Neural cell (in vitro differentiated cells): ENCODE data around the gene ZNF467. TPM values are rescaled to one million over a fixed set of nuclear protein-coding genes. Genes with fewer than 3 reads are reported as not detected.

Experiments used
- H2AFZ ChIP-seq: fragments of 200-600, 300-800 bp; sonication (generic), shearing (Covaris generic); 2 replicates; pipeline ENCODE4 v1.6.0; 2014; ENCODE audit warnings: low read depth, mild to moderate bottlenecking, antibody characterized with exemption, low read length, moderate library complexity
- H3F3A ChIP-seq: fragments of 200-600 bp; shearing (Covaris generic); 2 replicates; pipeline ENCODE4 v1.6.1; 2016; ENCODE audit warnings: mild to moderate bottlenecking, moderate library complexity, mixed read lengths, antibody characterized with exemption, low read length; ENCODE audit not compliant: insufficient read depth, poor library complexity, severe bottlenecking
- H3K27ac ChIP-seq: fragments of 200-600, 300-800 bp; sonication (generic), shearing (Covaris generic); 2 replicates; pipeline ENCODE4 v1.5.1; 2014; ENCODE audit warnings: mild to moderate bottlenecking, low read length, moderate library complexity
- H3K27me3 ChIP-seq: fragments of 300-800, 200-600 bp; sonication (generic), shearing (Covaris generic); 2 replicates; pipeline ENCODE4 v1.6.0; 2014; ENCODE audit warnings: mild to moderate bottlenecking, low read depth, low read length, moderate library complexity; ENCODE audit not compliant: insufficient read depth
- H3K36me3 ChIP-seq: fragments of 300-800, 200-600 bp; sonication (generic), shearing (Covaris generic); 2 replicates; pipeline ENCODE4 v1.5.1; 2014; ENCODE audit warnings: mild to moderate bottlenecking, antibody characterized with exemption, low read length, moderate library complexity; ENCODE audit not compliant: insufficient read depth
- H3K4me2 ChIP-seq: fragments of 300-800, 200-600 bp; sonication (generic), shearing (Covaris generic); 2 replicates; pipeline ENCODE4 v1.6.0; 2014; ENCODE audit warnings: mild to moderate bottlenecking, low read length
- H3K4me3 ChIP-seq: fragments of 300-800, 200-600 bp; sonication (generic), shearing (Covaris generic); 2 replicates; pipeline ENCODE4 v1.5.1; 2014; ENCODE audit warnings: mild to moderate bottlenecking, low read length, moderate library complexity
- H3K79me2 ChIP-seq: fragments of 200-600 bp; shearing (Covaris generic); replicated peaks from 2 replicates; pipeline ENCODE4 v1.6.0; 2014; ENCODE audit warnings: mild to moderate bottlenecking, low read length, moderate library complexity; ENCODE audit not compliant: insufficient read depth
- H3K9ac ChIP-seq: fragments of 300-800, 200-600 bp; sonication (generic), shearing (Covaris generic); 2 replicates; pipeline ENCODE4 v1.6.1; 2016; ENCODE audit warnings: mild to moderate bottlenecking, low read length, mixed read lengths
- H3K9me2 ChIP-seq: fragments of 200-600 bp; shearing (Covaris generic); 2 replicates; pipeline ENCODE4 v1.6.1; 2016; ENCODE audit warnings: mild to moderate bottlenecking, low read length, mixed read lengths; ENCODE audit not compliant: insufficient read depth
- H3K9me3 ChIP-seq: fragments of 200-600, 300-800 bp; sonication (generic), shearing (Covaris generic); 2 replicates; pipeline ENCODE4 v1.6.1; 2016; ENCODE audit warnings: mild to moderate bottlenecking, mixed run types, low read length, moderate library complexity, mixed read lengths
- H4K20me1 ChIP-seq: fragments of 200-600 bp; shearing (Covaris generic); 2 replicates; pipeline ENCODE4 v1.6.1; 2016; ENCODE audit warnings: mild to moderate bottlenecking, mixed run types; ENCODE audit not compliant: insufficient read depth
- EP300 ChIP-seq: fragments of 450-650 bp; conservative IDR thresholded peaks from 2 replicates; pipeline ENCODE4 v1.6.1; 2014; ENCODE audit warnings: antibody characterized with exemption, mild to moderate bottlenecking, moderate library complexity; ENCODE audit not compliant: poor library complexity, severe bottlenecking
- EZH2 ChIP-seq: fragments of 200-600, 300-800 bp; shearing (Covaris generic), sonication (generic); IDR thresholded peaks from 2 replicates; pipeline ENCODE4 v1.6.1; 2014; ENCODE audit warnings: antibody characterized with exemption, low read length, borderline replicate concordance, mild to moderate bottlenecking; ENCODE audit not compliant: insufficient read depth, poor library complexity, severe bottlenecking
- MXI1 ChIP-seq: fragments of 450-650 bp; conservative IDR thresholded peaks from 2 replicates; pipeline ENCODE4 v1.6.1; 2014; ENCODE audit warnings: antibody characterized with exemption, mild to moderate bottlenecking; ENCODE audit not compliant: poor library complexity, severe bottlenecking
- POLR2AphosphoS5 ChIP-seq: IDR thresholded peaks from 2 replicates; pipeline ENCODE4 v1.6.1; 2012
- SMC3 ChIP-seq: fragments of 450-650 bp; conservative IDR thresholded peaks from 2 replicates; pipeline ENCODE4 v1.6.1; 2014; ENCODE audit warnings: antibody characterized with exemption, mild to moderate bottlenecking, moderate library complexity; ENCODE audit not compliant: poor library complexity
- TAF1 ChIP-seq: IDR thresholded peaks from 2 replicates; pipeline ENCODE4 v1.6.1; 2012; ENCODE audit warnings: low read depth
- polyA plus RNA-seq: library from polyadenylated mRNA; depleted of rRNA; stranded (reverse); fragments of >200 nt; gene quantifications from 2 replicates; pipeline ENCODE4 v1.2.3, GENCODE V29; 2014
- TF ChIP-seq, protein P1 (sequence below): fragments of 450-650 bp; IDR thresholded peaks from 2 replicates; pipeline ENCODE4 v1.5.1; 2014; ENCODE audit warnings: antibody characterized with exemption, mild to moderate bottlenecking, moderate library complexity; ENCODE audit not compliant: poor library complexity, severe bottlenecking
- TF ChIP-seq, protein P2 (sequence below): IDR thresholded peaks from 2 replicates; pipeline ENCODE4 v1.6.1; 2012; ENCODE audit warnings: borderline replicate concordance

Gene ZNF467
- polyA plus RNA-seq, 1 donor from 2014 or later: 11.9 TPM

DNA sequence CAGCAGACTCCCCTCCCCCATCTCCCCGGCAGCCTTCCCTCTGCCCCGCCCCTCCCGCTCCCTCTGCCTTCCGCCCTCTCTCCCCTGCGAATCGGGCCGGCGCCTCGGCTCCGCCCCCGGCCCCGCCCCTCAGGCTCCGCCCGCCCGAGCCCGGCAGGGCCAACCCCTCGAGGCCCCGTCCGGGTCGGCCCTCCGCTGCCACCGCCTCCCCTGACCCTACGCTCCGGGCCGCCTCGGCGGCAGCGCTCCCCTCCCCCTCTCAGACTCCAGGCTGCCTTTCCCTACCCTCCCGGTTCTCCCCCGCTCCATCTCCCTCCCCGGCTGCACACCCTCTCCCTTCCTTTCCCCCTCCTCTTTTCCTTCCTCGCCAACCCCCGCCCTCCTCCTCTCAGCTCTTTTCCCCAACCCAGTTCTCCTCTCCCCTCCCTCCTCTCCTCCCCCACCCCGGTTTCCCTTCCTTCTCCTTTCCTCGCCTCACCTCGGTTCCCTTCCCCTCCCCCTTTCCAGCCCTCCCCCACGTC, 1.6 kb downstream of the ZNF467 start:
- Histone ChIP-seq H4K20me1 (no peaks in the 10 kb centered on the region), H3K9me2 (no peaks in the 10 kb centered on the region), H3K9me3 (no peaks in the 10 kb centered on the region), H3K4me3 (peak overlapping the region; percentile 79), H3K27me3 (peaks cover 9% of the 10 kb centered on the region), H3K4me2 (no peak overlapping the region), H3F3A (no peaks in the 10 kb centered on the region), H3K79me2 (no peaks in the 10 kb centered on the region), H3K9ac (peak overlapping the region; percentile 92), H2AFZ (peak overlapping the region; percentile 73), H3K27ac (peak overlapping the region; percentile 71), H3K36me3 (no peaks in the 10 kb centered on the region)
- TF ChIP-seq EP300 (no peak), POLR2AphosphoS5 (peak; percentile 65), MXI1 (no peak)
- TF ChIP-seq, protein P1, sequence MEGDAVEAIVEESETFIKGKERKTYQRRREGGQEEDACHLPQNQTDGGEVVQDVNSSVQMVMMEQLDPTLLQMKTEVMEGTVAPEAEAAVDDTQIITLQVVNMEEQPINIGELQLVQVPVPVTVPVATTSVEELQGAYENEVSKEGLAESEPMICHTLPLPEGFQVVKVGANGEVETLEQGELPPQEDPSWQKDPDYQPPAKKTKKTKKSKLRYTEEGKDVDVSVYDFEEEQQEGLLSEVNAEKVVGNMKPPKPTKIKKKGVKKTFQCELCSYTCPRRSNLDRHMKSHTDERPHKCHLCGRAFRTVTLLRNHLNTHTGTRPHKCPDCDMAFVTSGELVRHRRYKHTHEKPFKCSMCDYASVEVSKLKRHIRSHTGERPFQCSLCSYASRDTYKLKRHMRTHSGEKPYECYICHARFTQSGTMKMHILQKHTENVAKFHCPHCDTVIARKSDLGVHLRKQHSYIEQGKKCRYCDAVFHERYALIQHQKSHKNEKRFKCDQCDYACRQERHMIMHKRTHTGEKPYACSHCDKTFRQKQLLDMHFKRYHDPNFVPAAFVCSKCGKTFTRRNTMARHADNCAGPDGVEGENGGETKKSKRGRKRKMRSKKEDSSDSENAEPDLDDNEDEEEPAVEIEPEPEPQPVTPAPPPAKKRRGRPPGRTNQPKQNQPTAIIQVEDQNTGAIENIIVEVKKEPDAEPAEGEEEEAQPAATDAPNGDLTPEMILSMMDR: no peak
- TF ChIP-seq, protein P2, sequence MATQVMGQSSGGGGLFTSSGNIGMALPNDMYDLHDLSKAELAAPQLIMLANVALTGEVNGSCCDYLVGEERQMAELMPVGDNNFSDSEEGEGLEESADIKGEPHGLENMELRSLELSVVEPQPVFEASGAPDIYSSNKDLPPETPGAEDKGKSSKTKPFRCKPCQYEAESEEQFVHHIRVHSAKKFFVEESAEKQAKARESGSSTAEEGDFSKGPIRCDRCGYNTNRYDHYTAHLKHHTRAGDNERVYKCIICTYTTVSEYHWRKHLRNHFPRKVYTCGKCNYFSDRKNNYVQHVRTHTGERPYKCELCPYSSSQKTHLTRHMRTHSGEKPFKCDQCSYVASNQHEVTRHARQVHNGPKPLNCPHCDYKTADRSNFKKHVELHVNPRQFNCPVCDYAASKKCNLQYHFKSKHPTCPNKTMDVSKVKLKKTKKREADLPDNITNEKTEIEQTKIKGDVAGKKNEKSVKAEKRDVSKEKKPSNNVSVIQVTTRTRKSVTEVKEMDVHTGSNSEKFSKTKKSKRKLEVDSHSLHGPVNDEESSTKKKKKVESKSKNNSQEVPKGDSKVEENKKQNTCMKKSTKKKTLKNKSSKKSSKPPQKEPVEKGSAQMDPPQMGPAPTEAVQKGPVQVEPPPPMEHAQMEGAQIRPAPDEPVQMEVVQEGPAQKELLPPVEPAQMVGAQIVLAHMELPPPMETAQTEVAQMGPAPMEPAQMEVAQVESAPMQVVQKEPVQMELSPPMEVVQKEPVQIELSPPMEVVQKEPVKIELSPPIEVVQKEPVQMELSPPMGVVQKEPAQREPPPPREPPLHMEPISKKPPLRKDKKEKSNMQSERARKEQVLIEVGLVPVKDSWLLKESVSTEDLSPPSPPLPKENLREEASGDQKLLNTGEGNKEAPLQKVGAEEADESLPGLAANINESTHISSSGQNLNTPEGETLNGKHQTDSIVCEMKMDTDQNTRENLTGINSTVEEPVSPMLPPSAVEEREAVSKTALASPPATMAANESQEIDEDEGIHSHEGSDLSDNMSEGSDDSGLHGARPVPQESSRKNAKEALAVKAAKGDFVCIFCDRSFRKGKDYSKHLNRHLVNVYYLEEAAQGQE: no peak

DNA sequence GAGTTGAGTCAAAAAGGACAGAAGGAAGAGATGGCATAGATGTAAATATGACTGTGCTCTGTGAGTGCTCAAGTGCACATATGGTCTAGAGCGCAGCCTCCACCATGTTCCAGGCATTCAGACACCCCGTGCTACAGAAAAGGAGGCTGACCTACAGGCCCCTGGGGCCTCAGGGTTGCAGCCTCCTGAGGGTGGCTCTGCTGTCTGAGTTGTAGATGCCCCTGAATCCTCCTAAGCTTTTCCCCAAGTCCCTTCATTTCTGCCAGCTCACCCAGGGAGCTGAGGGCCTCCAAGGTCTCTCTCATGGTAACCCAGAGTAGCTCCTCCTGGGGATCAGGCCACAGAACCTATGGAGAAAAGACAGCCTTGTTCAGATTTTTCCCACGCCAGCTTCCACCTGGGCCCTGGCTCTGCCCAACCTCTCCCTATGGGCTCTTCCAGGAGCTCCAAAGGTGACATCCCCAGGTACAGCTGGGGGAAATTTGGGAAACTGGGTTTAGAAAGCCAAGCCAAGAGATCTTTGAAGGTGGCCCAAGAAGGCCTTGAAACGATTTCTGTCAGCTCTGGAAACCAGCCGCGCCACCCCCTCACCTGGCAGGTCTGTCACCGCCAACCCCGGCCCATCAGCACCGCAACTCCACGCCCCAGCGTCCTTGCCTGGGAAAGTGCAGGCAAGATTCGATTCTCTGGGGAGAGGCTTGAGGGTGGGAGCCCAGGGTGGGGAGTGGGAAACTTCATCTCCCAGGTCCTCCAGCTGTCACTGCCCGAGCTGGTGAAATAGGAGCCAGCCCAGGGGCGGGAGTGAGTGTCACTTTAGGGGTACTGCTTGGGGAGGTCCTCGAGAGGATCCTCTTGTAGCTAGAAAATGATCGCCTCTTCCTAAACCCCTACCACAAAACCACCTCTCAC, 2.4 kb downstream of the ZNF467 start:
- Histone ChIP-seq H3K36me3 (no peaks in the 10 kb centered on the region), H3K79me2 (no peaks in the 10 kb centered on the region), H3F3A (no peaks in the 10 kb centered on the region), H2AFZ (no peak overlapping the region), H4K20me1 (no peaks in the 10 kb centered on the region), H3K9me2 (no peaks in the 10 kb centered on the region), H3K4me3 (peak overlapping the region; percentile 79), H3K9me3 (peaks cover 1% of the 10 kb centered on the region), H3K27me3 (peaks cover 17% of the 10 kb centered on the region), H3K4me2 (peak overlapping the region; percentile 28), H3K27ac (peak overlapping the region; percentile 52), H3K9ac (peak overlapping the region; percentile 92)
- TF ChIP-seq TAF1 (peak; percentile 36), POLR2AphosphoS5 (no peak)

DNA sequence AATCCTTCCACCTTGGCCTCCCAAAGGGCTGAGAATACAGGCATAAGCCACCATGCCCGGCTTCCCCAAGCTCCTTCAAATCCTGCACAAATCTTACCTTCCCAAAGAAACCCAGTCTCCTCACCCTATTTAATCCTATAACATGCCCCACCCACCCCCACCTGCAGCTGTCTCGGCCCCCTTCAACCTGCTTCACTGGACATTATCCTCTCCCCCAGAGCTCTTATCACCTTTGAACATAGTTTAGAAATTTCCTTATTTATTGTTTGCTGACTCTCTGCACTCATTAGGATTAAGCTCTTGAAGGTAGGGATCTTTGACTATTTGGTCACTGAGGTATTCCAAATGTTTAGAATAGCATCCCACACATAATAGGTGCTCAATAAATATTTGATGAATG, 3.5 kb downstream of the ZNF467 start:
- no peak overlapping the region for H3K9ac ChIP-seq
- H3K4me2 ChIP-seq: no peak overlapping the region
- no peaks in the 10 kb centered on the region for H3F3A ChIP-seq
- H3K9me3 ChIP-seq: peaks cover 10% of the 10 kb centered on the region
- H2AFZ ChIP-seq: no peak overlapping the region
- no peak overlapping the region for H3K4me3 ChIP-seq
- peaks cover 7% of the 10 kb centered on the region for H3K36me3 ChIP-seq
- H3K79me2 ChIP-seq: no peaks in the 10 kb centered on the region
- peaks cover 27% of the 10 kb centered on the region for H3K27me3 ChIP-seq
- H3K9me2 ChIP-seq: no peaks in the 10 kb centered on the region
- no peak overlapping the region for H3K27ac ChIP-seq
- no peaks in the 10 kb centered on the region for H4K20me1 ChIP-seq
- TF ChIP-seq POLR2AphosphoS5: no peak
- TF ChIP-seq MXI1: no peak
- no peak for TF ChIP-seq SMC3
- TF ChIP-seq TAF1: no peak
- TF ChIP-seq, protein P1: no peak
- no peak for TF ChIP-seq EZH2
- TF ChIP-seq, protein P2: no peak
- TF ChIP-seq EP300: no peak
